Measurements from ENCODE around the gene BHLHE40.
A peak's percentile ranks its signal among the peaks of the same experiment; 100 is the strongest.

DNA sequence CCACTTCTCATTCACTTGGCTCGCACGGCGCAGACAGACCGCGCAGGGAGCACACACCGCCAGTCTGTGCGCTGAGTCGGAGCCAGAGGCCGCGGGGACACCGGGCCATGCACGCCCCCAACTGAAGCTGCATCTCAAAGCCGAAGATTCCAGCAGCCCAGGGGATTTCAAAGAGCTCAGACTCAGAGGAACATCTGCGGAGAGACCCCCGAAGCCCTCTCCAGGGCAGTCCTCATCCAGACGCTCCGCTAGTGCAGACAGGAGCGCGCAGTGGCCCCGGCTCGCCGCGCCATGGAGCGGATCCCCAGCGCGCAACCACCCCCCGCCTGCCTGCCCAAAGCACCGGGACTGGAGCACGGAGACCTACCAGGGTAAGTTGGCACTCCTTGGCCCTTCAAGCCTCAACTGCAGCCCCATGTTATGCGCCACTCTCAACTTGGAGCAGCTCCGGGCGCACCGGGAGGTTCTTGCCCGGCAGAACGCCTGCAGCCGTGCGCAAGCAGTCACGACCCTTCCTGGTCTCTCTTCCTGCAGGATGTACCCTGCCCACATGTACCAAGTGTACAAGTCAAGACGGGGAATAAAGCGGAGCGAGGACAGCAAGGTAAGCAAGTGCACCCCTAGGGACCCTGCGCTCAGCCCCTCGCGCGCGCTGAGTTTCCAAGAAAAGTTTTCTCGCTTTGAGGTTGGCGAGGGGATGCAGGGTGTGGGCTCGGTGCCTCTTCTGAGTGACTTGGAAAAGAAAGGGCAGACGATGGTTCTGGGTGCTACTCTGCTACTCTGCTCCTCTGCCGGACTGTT is at the start of gene BHLHE40:
- TF ChIP-seq, protein P1, sequence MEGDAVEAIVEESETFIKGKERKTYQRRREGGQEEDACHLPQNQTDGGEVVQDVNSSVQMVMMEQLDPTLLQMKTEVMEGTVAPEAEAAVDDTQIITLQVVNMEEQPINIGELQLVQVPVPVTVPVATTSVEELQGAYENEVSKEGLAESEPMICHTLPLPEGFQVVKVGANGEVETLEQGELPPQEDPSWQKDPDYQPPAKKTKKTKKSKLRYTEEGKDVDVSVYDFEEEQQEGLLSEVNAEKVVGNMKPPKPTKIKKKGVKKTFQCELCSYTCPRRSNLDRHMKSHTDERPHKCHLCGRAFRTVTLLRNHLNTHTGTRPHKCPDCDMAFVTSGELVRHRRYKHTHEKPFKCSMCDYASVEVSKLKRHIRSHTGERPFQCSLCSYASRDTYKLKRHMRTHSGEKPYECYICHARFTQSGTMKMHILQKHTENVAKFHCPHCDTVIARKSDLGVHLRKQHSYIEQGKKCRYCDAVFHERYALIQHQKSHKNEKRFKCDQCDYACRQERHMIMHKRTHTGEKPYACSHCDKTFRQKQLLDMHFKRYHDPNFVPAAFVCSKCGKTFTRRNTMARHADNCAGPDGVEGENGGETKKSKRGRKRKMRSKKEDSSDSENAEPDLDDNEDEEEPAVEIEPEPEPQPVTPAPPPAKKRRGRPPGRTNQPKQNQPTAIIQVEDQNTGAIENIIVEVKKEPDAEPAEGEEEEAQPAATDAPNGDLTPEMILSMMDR (IDR thresholded peaks at IDR 0.05), result peak in 2 of 6 experiments; percentile 5 to 7
- peak in 3 of 4 donors; percentile 75 to 88 (median 87) for TF ChIP-seq POLR2A (IDR thresholded peaks at IDR 0.05)
